HepG2 (cell line): ENCODE data around the gene RUNDC1. TPM values are rescaled to one million over a fixed set of nuclear protein-coding genes. Genes with fewer than 3 reads are reported as not detected.

Experiments used
- ADNP ChIP-seq: sonication (generic); formaldehyde crosslinking; IDR thresholded peaks from 2 replicates; pipeline ENCODE4 v1.4.0; 2020; ENCODE audit warnings: missing genetic modification reagents
- HIVEP1 ChIP-seq: sonication (generic); formaldehyde crosslinking; IDR thresholded peaks from 2 replicates; pipeline ENCODE4 v1.4.0; 2020; ENCODE audit warnings: mild to moderate bottlenecking, missing genetic modification reagents
- NFYC ChIP-seq: IDR thresholded peaks from 2 replicates; pipeline ENCODE4 v1.6.1; 2016; ENCODE audit warnings: missing genetic modification reagents, missing compliant biosample characterization
- SETDB1 ChIP-seq: sonication (generic); formaldehyde crosslinking; IDR thresholded peaks from 2 replicates; pipeline ENCODE4 v1.5.1; 2020; ENCODE audit warnings: missing genetic modification reagents, mild to moderate bottlenecking, borderline replicate concordance
- SOX13 ChIP-seq, 3 experiments: fragments of 450-650 bp in 1 of 3; sonication (generic) in 1 of 3; formaldehyde crosslinking in 1 of 3; IDR thresholded peaks in 2 of 3; conservative IDR thresholded peaks in 1 of 3; 2 replicates each; pipeline versions ENCODE4 v1.5.0 to v1.6.1; 2016 to 2020; ENCODE audit warnings: antibody characterized with exemption in 1 of 3, mild to moderate bottlenecking in 1 of 3, missing compliant biosample characterization in 1 of 3, missing genetic modification reagents in 1 of 3, moderate library complexity in 1 of 3
- SPEN ChIP-seq: sonication (generic); formaldehyde crosslinking; IDR thresholded peaks from 2 replicates; pipeline ENCODE4 v1.5.1; 2020; ENCODE audit warnings: low read depth, mild to moderate bottlenecking, missing genetic modification reagents
- TEAD3 ChIP-seq: optimal IDR thresholded peaks from 2 replicates; pipeline ENCODE3; 2016; ENCODE audit warnings: borderline replicate concordance
- TGIF2 ChIP-seq: IDR thresholded peaks from 2 replicates; pipeline ENCODE4 v1.6.1; 2016; ENCODE audit warnings: control low read depth, missing compliant biosample characterization
- ZNF230 ChIP-seq: sonication (generic); formaldehyde crosslinking; IDR thresholded peaks from 2 replicates; pipeline ENCODE4 v1.4.0; 2020; ENCODE audit warnings: mild to moderate bottlenecking, missing genetic modification reagents
- ZNF337 ChIP-seq: sonication (generic); formaldehyde crosslinking; IDR thresholded peaks from 2 replicates; pipeline ENCODE4 v1.5.1; 2020; ENCODE audit warnings: missing genetic modification reagents, low read depth, mild to moderate bottlenecking, borderline replicate concordance
- ZNF570 ChIP-seq: sonication (generic); formaldehyde crosslinking; IDR thresholded peaks from 2 replicates; pipeline ENCODE4 v1.4.0; 2020; ENCODE audit warnings: mild to moderate bottlenecking, missing genetic modification reagents, borderline replicate concordance
- ZNF766 ChIP-seq: sonication (generic); formaldehyde crosslinking; IDR thresholded peaks from 2 replicates; pipeline ENCODE4 v1.5.0; 2020; ENCODE audit warnings: missing genetic modification reagents, borderline replicate concordance
- ZNF768 ChIP-seq: sonication (generic); formaldehyde crosslinking; IDR thresholded peaks from 2 replicates; pipeline ENCODE4 v1.4.0; 2020; ENCODE audit warnings: missing genetic modification reagents
- polyA plus RNA-seq, 8 experiments: library from polyadenylated mRNA; depleted of rRNA in 3 of 8; stranded (reverse) in 7 of 8; unstranded in 1 of 8; fragments of >200 nt; fragmentation: Illumina TruSeq in 4 of 8; extraction: Trizol in 4 of 8; gene quantifications; 2 replicates each; pipeline versions ENCODE4 v1.2.1 to v1.2.3, GENCODE V29; 2011 to 2016; ENCODE audit warnings: low read depth in 4 of 8, missing spikeins in 1 of 8, mixed read lengths in 1 of 8; ENCODE audit not compliant: insufficient read depth in 1 of 8
- total RNA-seq, 5 experiments: library from RNA; depleted of rRNA; stranded (reverse); fragments of >200 nt; fragmentation: Illumina TruSeq; extraction: Trizol; gene quantifications; 2 replicates each; pipeline ENCODE4 v1.2.3, GENCODE V29; 2016; ENCODE audit warnings: low read depth in 1 of 5
- TF ChIP-seq, protein P1 (sequence below), 2 experiments: fragments of 450-650 bp in 1 of 2; sonication (generic) in 1 of 2; formaldehyde crosslinking in 1 of 2; IDR thresholded peaks; 2 replicates each; pipeline versions ENCODE4 v1.6.1 to v1.8.0; 2016 to 2022; ENCODE audit warnings: antibody characterized with exemption in 1 of 2, mild to moderate bottlenecking in 1 of 2, missing genetic modification reagents in 1 of 2
- TF ChIP-seq, protein P2 (sequence below): sonication (generic); formaldehyde crosslinking; IDR thresholded peaks from 2 replicates; pipeline ENCODE4 v1.4.0; 2020; ENCODE audit warnings: missing genetic modification reagents, mild to moderate bottlenecking, borderline replicate concordance
- TF ChIP-seq, protein P3 (sequence below): sonication (generic); formaldehyde crosslinking; IDR thresholded peaks from 2 replicates; pipeline ENCODE4 v1.4.0; 2020; ENCODE audit warnings: missing genetic modification reagents

Gene RUNDC1
- total and polyA plus RNA-seq, 2 of the 13 experiments (the other 11 are each of a cell fraction or from before 2014, with no cell fraction given) = 10.3 to 11.4 TPM

DNA sequence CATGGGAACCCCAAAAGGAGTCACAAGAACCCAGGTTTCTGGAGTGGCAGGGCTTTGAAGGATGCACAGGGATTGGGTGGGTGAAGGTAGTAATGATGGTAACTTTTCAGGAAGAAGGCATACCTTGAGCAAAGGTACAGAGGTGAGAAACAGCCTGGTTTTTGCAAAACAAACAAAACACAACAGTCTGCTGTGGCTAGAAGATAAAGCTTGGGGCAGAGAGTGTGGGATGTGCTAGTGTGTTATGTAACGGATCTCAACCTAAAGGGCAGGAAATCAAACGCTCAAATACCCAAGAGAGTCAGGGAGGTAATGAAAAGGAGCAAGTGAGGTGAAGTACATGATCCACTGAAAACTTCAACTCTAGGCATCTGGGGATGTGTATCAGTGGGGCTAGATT lies 5.1 kb upstream of the RUNDC1 start (continued):
- TF ChIP-seq SOX13 (IDR thresholded peaks at IDR 0.05) (no peak), SOX13 (CRISPR knock-in tag; conservative IDR thresholded peaks at IDR 0.05 in 1 of 2, IDR thresholded peaks at IDR 0.05 in 1 of 2) (peak in 1 of 2 experiments; percentile 70; a peak in 2 of 4 replicates), TEAD3 (no peak), SPEN (CRISPR knock-in tag) (peak; percentile 65), ZNF230 (no peak), TGIF2 (CRISPR knock-in tag) (no peak), ZNF570 (no peak), HIVEP1 (no peak), ZNF768 (no peak), NFYC (no peak), ADNP (CRISPR knock-in tag) (peak; percentile 12; the same call in 1 of the 2 replicates), SETDB1 (CRISPR knock-in tag) (no peak), ZNF337 (CRISPR knock-in tag) (no peak), ZNF766 (CRISPR knock-in tag) (no peak)
- TF ChIP-seq, protein P1, sequence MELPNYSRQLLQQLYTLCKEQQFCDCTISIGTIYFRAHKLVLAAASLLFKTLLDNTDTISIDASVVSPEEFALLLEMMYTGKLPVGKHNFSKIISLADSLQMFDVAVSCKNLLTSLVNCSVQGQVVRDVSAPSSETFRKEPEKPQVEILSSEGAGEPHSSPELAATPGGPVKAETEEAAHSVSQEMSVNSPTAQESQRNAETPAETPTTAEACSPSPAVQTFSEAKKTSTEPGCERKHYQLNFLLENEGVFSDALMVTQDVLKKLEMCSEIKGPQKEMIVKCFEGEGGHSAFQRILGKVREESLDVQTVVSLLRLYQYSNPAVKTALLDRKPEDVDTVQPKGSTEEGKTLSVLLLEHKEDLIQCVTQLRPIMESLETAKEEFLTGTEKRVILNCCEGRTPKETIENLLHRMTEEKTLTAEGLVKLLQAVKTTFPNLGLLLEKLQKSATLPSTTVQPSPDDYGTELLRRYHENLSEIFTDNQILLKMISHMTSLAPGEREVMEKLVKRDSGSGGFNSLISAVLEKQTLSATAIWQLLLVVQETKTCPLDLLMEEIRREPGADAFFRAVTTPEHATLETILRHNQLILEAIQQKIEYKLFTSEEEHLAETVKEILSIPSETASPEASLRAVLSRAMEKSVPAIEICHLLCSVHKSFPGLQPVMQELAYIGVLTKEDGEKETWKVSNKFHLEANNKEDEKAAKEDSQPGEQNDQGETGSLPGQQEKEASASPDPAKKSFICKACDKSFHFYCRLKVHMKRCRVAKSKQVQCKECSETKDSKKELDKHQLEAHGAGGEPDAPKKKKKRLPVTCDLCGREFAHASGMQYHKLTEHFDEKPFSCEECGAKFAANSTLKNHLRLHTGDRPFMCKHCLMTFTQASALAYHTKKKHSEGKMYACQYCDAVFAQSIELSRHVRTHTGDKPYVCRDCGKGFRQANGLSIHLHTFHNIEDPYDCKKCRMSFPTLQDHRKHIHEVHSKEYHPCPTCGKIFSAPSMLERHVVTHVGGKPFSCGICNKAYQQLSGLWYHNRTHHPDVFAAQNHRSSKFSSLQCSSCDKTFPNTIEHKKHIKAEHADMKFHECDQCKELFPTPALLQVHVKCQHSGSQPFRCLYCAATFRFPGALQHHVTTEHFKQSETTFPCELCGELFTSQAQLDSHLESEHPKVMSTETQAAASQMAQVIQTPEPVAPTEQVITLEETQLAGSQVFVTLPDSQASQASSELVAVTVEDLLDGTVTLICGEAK (IDR thresholded peaks at IDR 0.05) = no peak
- TF ChIP-seq, protein P1 (CRISPR knock-in tag; IDR thresholded peaks at IDR 0.05) = no peak
- TF ChIP-seq, protein P2, sequence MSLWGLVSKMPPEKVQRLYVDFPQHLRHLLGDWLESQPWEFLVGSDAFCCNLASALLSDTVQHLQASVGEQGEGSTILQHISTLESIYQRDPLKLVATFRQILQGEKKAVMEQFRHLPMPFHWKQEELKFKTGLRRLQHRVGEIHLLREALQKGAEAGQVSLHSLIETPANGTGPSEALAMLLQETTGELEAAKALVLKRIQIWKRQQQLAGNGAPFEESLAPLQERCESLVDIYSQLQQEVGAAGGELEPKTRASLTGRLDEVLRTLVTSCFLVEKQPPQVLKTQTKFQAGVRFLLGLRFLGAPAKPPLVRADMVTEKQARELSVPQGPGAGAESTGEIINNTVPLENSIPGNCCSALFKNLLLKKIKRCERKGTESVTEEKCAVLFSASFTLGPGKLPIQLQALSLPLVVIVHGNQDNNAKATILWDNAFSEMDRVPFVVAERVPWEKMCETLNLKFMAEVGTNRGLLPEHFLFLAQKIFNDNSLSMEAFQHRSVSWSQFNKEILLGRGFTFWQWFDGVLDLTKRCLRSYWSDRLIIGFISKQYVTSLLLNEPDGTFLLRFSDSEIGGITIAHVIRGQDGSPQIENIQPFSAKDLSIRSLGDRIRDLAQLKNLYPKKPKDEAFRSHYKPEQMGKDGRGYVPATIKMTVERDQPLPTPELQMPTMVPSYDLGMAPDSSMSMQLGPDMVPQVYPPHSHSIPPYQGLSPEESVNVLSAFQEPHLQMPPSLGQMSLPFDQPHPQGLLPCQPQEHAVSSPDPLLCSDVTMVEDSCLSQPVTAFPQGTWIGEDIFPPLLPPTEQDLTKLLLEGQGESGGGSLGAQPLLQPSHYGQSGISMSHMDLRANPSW = no peak
- TF ChIP-seq, protein P3, sequence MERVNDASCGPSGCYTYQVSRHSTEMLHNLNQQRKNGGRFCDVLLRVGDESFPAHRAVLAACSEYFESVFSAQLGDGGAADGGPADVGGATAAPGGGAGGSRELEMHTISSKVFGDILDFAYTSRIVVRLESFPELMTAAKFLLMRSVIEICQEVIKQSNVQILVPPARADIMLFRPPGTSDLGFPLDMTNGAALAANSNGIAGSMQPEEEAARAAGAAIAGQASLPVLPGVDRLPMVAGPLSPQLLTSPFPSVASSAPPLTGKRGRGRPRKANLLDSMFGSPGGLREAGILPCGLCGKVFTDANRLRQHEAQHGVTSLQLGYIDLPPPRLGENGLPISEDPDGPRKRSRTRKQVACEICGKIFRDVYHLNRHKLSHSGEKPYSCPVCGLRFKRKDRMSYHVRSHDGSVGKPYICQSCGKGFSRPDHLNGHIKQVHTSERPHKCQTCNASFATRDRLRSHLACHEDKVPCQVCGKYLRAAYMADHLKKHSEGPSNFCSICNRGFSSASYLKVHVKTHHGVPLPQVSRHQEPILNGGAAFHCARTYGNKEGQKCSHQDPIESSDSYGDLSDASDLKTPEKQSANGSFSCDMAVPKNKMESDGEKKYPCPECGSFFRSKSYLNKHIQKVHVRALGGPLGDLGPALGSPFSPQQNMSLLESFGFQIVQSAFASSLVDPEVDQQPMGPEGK (CRISPR knock-in tag) = no peak
